Psoas muscle (tissue), 8 donors: ENCODE data around the gene DIO3. TPM values are rescaled to one million over a fixed set of nuclear protein-coding genes. Genes with fewer than 3 reads are reported as not detected.

Experiments used
- ATAC-seq, 4 donors: fragments of 200-7000 bp; cut with Tn5 transposase; one replicate each; pipeline ENCODE4 v1.9.1; 2020; ENCODE audit warnings: moderate library complexity in 3 of 4, mild to moderate bottlenecking in 2 of 4
- DNase-seq, 2 donors: peaks; one replicate each; pipeline ENCODE4 v3.0.0-alpha.2; 2020
- H3K27ac ChIP-seq: fragments of 200-600 bp; one replicate; pipeline ENCODE4 v1.8.0; 2022
- H3K27me3 ChIP-seq, 3 donors: fragments of 200-600 bp in 1 of 3; one replicate each; pipeline versions ENCODE4 v1.6.1 to v1.8.0; 2013 to 2022; ENCODE audit warnings: low read length in 2 of 3, mild to moderate bottlenecking in 2 of 3, moderate library complexity in 1 of 3; ENCODE audit not compliant: insufficient read depth in 3 of 3
- H3K36me3 ChIP-seq, 2 donors: fragments of 200-600 bp in 1 of 2; one replicate each; pipeline versions ENCODE4 v1.6.1 to v1.8.0; 2013 to 2022; ENCODE audit warnings: low read depth in 1 of 2, mild to moderate bottlenecking in 1 of 2, moderate library complexity in 1 of 2; ENCODE audit not compliant: insufficient read depth in 1 of 2
- H3K4me1 ChIP-seq: fragments of 200-600 bp; one replicate; pipeline ENCODE4 v1.8.0; 2022
- H3K4me3 ChIP-seq: fragments of 200-600 bp; one replicate; pipeline ENCODE4 v1.8.0; 2022; ENCODE audit warnings: mild to moderate bottlenecking
- H3K9me3 ChIP-seq: fragments of 200-600 bp; one replicate; pipeline ENCODE4 v1.8.0; 2022
- WGBS, 3 donors: extraction: QIAGEN DNeasy Blood & Tissue Kit; methylation state at CpG; one replicate each; pipeline versions ENCODE4 v1.1.6 to v1.1.7; 2013; 5-methylcytosine and 5-hydroxymethylcytosine counted together
- intact Hi-C, 2 donors: fragments of 100-400 bp; cut with DNase I; formaldehyde crosslinking; loops; one replicate each; pipeline versions ENCODE4 v1.11.0 to v1.14.2; 2022
- polyA plus RNA-seq, 3 donors: library from polyadenylated mRNA; stranded (reverse); fragments of 200-250 nt; gene quantifications; one replicate each; pipeline ENCODE4 v1.2.3, GENCODE V29; 2013
- total RNA-seq, 4 donors: library from RNA; stranded (reverse); fragmentation: NEBNext Ultra II Directional in 2 of 4; extraction: Animal tissue kit (Norgen Biotek cat#: 25700) in 2 of 4; gene quantifications; one replicate each; pipeline versions ENCODE4 v1.2.1 to v1.2.4, GENCODE V29; 2021 to 2023
- TF ChIP-seq, protein P1 (sequence below): fragments of 200-600 bp; IDR thresholded peaks from one replicate; pipeline ENCODE4 v1.8.0; 2022; ENCODE audit warnings: antibody characterized with exemption
- donor health status: healthy with polysubstance abuse.
- donor health status: DM: no; HTN: no; CAD: no; lungs with moderate emphysema.
- donor health status: Bipolar disorder and iron deficiency.
- donor health status: healthy.
- donor health status: DM: yes; HTN: yes; CAD: no.
- donor health status: DM: no; HTN: no; CAD: no.
- donor health status: DM: no; HTN: no; CAD: no.
- donor health status: DM: yes; HTN: yes; CAD: no.

The DIO3 gene
- total and polyA plus RNA-seq, 7 donors, result 0.30 to 1.3 (median 0.84) TPM

- Histone ChIP-seq H3K27me3 (peaks cover 0 to 24% (median 5%) of the 10 kb centered on the region in 3 donors), H3K4me3 (no peak overlapping the region), H3K36me3 (no peaks in the 10 kb centered on the region), H3K4me1 (no peaks in the 10 kb centered on the region), H3K27ac (no peak overlapping the region), H3K9me3 (no peaks in the 10 kb centered on the region)
- intact Hi-C loops, result no loop called here
- 79 to 80% (median 79%) methylated on average over 17 of the region's 17 CpGs for WGBS, 3 donors
- ATAC-seq, result no peak
- TF ChIP-seq, protein P1, sequence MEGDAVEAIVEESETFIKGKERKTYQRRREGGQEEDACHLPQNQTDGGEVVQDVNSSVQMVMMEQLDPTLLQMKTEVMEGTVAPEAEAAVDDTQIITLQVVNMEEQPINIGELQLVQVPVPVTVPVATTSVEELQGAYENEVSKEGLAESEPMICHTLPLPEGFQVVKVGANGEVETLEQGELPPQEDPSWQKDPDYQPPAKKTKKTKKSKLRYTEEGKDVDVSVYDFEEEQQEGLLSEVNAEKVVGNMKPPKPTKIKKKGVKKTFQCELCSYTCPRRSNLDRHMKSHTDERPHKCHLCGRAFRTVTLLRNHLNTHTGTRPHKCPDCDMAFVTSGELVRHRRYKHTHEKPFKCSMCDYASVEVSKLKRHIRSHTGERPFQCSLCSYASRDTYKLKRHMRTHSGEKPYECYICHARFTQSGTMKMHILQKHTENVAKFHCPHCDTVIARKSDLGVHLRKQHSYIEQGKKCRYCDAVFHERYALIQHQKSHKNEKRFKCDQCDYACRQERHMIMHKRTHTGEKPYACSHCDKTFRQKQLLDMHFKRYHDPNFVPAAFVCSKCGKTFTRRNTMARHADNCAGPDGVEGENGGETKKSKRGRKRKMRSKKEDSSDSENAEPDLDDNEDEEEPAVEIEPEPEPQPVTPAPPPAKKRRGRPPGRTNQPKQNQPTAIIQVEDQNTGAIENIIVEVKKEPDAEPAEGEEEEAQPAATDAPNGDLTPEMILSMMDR, result no peak
- DNase-seq, result no peak
These were observed 27.1 kb downstream of the DIO3 start for GRCh38 chr14:101588286-101588975.

GRCh38 chr14:101588990-101589389 is 27.7 kb downstream of the DIO3 start:
- H3K27me3 ChIP-seq, result peaks cover 0 to 22% (median 4%) of the 10 kb centered on the region in 3 donors

GRCh38 chr14:101589486-101590015 is 28.3 kb downstream of the DIO3 start:
- H3K27ac ChIP-seq, result no peak overlapping the region
- H3K9me3 ChIP-seq, result no peaks in the 10 kb centered on the region
- DNase-seq, result no peak
- ATAC-seq, result no peak
- WGBS, 3 donors, result 68 to 69% (median 69%) methylated on average over 3 of the region's 3 CpGs
- TF ChIP-seq, protein P1, result no peak
- intact Hi-C loops, result no loop called here
- no peak overlapping the region for H3K4me3 ChIP-seq
- H3K4me1 ChIP-seq, result no peaks in the 10 kb centered on the region
- no peaks in the 10 kb centered on the region for H3K36me3 ChIP-seq
- H3K27me3 ChIP-seq, result peaks cover 0 to 16% (median 1%) of the 10 kb centered on the region in 3 donors

More at GRCh38 chr14:101588990-101589389, 27.7 kb downstream of the DIO3 start:
- H3K36me3 ChIP-seq, result no peaks in the 10 kb centered on the region
- H3K9me3 ChIP-seq, result no peaks in the 10 kb centered on the region
- intact Hi-C loops, result no loop called here
- no peaks in the 10 kb centered on the region for H3K4me1 ChIP-seq
- WGBS, 3 donors, result 69 to 74% (median 74%) methylated on average over 6 of the region's 6 CpGs
- no peak overlapping the region for H3K27ac ChIP-seq
- TF ChIP-seq, protein P1, result no peak
- no peak overlapping the region for H3K4me3 ChIP-seq
- no peak for ATAC-seq
- no peak for DNase-seq

DNA sequence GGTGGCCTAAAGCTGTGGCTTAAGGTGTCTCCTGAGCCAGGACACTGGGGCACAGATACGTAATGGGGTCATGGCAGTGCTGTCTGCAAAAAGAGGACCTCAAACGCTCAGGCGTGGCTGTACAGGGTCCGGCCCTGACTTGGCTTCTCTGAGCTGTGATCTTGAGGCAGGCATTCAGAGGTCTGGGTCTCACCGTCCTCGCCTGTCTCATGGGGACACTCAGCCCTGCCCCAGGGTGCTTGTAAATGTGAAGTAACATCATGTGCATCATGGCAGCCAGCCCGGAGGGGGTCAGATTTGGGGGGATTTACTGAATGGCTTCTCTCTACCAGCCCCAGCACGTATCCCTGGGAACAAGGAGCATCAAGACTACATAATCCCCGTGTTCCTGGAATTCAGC is 28.8 kb downstream of the DIO3 start:
- 87 to 90% (median 89%) methylated on average over 9 of the region's 9 CpGs for WGBS, 3 donors
- intact Hi-C loops, result no loop called here
- TF ChIP-seq, protein P1, result no peak
- Histone ChIP-seq H3K9me3 (no peaks in the 10 kb centered on the region), H3K27me3 (peaks cover 0 to 11% (median 1%) of the 10 kb centered on the region in 3 donors), H3K4me1 (no peaks in the 10 kb centered on the region), H3K4me3 (no peak overlapping the region), H3K27ac (no peak overlapping the region), H3K36me3 (no peaks in the 10 kb centered on the region)
- no peak for ATAC-seq
- DNase-seq, result no peak
